Prostate gland (tissue), 2 donors: ENCODE measurements around the gene CTBS. TPM values are rescaled to one million over a fixed set of nuclear protein-coding genes. Genes with fewer than 3 reads are reported as not detected.

Source experiments
- DNase-seq: peaks from one replicate; pipeline ENCODE4 v3.0.0-alpha.2; 2019; ENCODE audit warnings: low spot score
- H3K27ac ChIP-seq, 2 donors: fragments of 200-600 bp; sonication (generic); 2 replicates each; pipeline ENCODE4 v1.5.1; 2017 to 2019
- H3K27me3 ChIP-seq: fragments of 200-600 bp; sonication (generic); replicated peaks from 2 replicates; pipeline ENCODE4 v1.5.1; 2019; ENCODE audit not compliant: insufficient read depth
- H3K36me3 ChIP-seq, 2 donors: fragments of 200-600 bp; sonication (generic); 1 replicate in 1 of 2; 2 replicates in 1 of 2; pipeline versions ENCODE4 v1.5.1 to v1.8.1; 2017 to 2019
- H3K4me1 ChIP-seq: fragments of 200-600 bp; sonication (generic); replicated peaks from 2 replicates; pipeline ENCODE4 v1.5.1; 2019
- H3K4me3 ChIP-seq, 2 donors: fragments of 200-600 bp; sonication (generic); 2 replicates each; pipeline ENCODE4 v1.5.1; 2017 to 2019
- H3K9me3 ChIP-seq: fragments of 200-600 bp; sonication (generic); 2 replicates; pipeline ENCODE4 v1.5.1; 2017
- POLR2A ChIP-seq: fragments of 450-650 bp; IDR thresholded peaks from one replicate; pipeline ENCODE4 v1.6.1; 2016; ENCODE audit warnings: antibody characterized with exemption, mild to moderate bottlenecking
- POLR2AphosphoS5 ChIP-seq: sonication (generic); formaldehyde crosslinking; IDR thresholded peaks from one replicate; pipeline ENCODE4 v1.6.1; 2017; ENCODE audit warnings: antibody characterized with exemption
- WGBS: methylation state at CpG from one replicate; pipeline ENCODE4 v1.1.5; 2018; 5-methylcytosine and 5-hydroxymethylcytosine counted together
- intact Hi-C: fragments of 100-400 bp; cut with DNase I; formaldehyde crosslinking; loops from one replicate; pipeline ENCODE4 v1.14.2; 2022
- total RNA-seq, 2 donors: library from RNA; depleted of rRNA; stranded (reverse); fragments of >200 nt; gene quantifications; one replicate each; pipeline ENCODE4 v1.1.0, GENCODE V29; 2016
- TF ChIP-seq, protein P1 (sequence below), 4 experiments: fragments of 200-600 bp in 2 of 4; fragments of 450-650 bp in 2 of 4; sonication (generic) in 2 of 4; IDR thresholded peaks; 1 replicate in 3 of 4; 2 replicates in 1 of 4; pipeline ENCODE4 v1.5.1; 2016 to 2019; ENCODE audit warnings: antibody characterized with exemption in 4 of 4, mild to moderate bottlenecking in 2 of 4, moderate library complexity in 2 of 4

The CTBS gene
- total RNA-seq, 2 donors from 2014 or later = 15.1 to 45.5 TPM

DNA sequence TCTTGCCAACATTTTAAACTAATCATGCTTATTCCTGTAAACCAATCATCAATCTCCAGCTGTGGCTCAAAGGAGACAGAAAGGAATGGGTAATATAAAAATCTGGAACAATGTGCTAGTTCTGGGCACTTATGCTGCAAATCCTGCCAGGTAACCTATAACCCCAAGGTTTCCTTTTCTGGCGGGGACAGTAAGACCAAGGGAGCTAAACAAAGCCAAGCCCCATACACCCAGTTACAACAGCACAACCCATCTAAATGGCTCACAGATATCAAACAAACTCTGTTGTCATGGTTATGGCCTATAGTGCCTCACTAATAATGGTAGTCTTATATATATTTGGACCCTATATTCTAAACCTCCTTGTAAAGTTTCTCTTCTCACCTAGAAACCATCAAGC is 36.9 kb upstream of the CTBS start:
- intact Hi-C loops = no loop called here
- Histone ChIP-seq H3K4me1 (no peaks in the 10 kb centered on the region), H3K9me3 (no peaks in the 10 kb centered on the region), H3K36me3 (no peaks in the 10 kb centered on the region), H3K27me3 (no peaks in the 10 kb centered on the region), H3K27ac (no peak overlapping the region), H3K4me3 (no peak overlapping the region)
- DNase-seq = no peak
- no peak for TF ChIP-seq POLR2A
- no peak for TF ChIP-seq POLR2AphosphoS5
- TF ChIP-seq, protein P1, sequence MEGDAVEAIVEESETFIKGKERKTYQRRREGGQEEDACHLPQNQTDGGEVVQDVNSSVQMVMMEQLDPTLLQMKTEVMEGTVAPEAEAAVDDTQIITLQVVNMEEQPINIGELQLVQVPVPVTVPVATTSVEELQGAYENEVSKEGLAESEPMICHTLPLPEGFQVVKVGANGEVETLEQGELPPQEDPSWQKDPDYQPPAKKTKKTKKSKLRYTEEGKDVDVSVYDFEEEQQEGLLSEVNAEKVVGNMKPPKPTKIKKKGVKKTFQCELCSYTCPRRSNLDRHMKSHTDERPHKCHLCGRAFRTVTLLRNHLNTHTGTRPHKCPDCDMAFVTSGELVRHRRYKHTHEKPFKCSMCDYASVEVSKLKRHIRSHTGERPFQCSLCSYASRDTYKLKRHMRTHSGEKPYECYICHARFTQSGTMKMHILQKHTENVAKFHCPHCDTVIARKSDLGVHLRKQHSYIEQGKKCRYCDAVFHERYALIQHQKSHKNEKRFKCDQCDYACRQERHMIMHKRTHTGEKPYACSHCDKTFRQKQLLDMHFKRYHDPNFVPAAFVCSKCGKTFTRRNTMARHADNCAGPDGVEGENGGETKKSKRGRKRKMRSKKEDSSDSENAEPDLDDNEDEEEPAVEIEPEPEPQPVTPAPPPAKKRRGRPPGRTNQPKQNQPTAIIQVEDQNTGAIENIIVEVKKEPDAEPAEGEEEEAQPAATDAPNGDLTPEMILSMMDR (IDR thresholded peaks at IDR 0.05) = no peak
- WGBS = 0% methylated on average over 1 of the region's 1 CpG

DNA sequence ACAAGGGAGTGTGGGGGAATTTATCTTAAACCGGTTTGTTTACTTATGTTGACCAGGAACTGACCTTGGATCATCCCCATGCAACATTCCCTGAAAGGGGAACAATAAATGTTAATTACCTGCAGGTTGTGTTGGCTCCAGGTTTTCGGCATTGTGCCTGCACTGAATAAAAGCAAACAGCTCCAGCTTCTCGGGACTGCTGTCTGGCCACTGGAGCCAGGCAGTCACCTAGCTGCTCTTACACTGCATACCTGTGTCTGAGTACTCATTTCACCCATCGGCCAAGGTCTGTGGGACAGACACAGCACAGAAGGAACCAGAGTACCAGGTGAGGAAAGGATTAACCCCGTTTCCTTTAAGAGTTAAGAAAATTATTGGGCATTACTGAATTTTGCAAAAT is 32.7 kb upstream of the CTBS start:
- 95% methylated on average over 5 of the region's 5 CpGs for WGBS
- Histone ChIP-seq H3K4me3 (no peak overlapping the region), H3K27ac (no peak overlapping the region), H3K4me1 (no peaks in the 10 kb centered on the region), H3K36me3 (no peaks in the 10 kb centered on the region), H3K27me3 (no peaks in the 10 kb centered on the region), H3K9me3 (no peaks in the 10 kb centered on the region)
- no peak for DNase-seq
- intact Hi-C loops = loop anchor here (10.0 kb wide), 3 partner anchors 132 to 672 kb away; partner anchors contain the start of gene RPF1
- TF ChIP-seq POLR2AphosphoS5 = no peak
- TF ChIP-seq POLR2A = no peak
- TF ChIP-seq, protein P1 (IDR thresholded peaks at IDR 0.05) = no peak

DNA sequence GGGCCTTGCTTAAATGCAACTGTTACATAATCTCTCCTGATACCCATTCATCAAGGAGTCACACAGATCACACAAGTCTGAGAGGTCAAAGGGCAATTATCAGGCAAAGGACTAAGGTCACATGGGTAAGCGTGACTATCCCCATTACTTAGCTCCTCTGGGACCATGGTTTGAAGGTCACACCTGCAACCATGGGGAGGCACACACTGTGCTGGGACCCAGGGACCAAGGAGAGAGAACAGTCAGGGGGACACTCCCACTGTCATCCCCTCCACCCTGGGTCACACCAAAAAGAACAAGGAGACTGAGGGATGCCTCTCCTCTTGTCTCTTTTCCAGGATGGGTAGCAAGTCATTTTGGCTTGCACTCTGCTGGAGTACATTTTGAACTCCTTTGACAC is 30.9 kb upstream of the CTBS start:
- Histone ChIP-seq H3K4me3 (no peak overlapping the region), H3K9me3 (no peaks in the 10 kb centered on the region), H3K4me1 (no peaks in the 10 kb centered on the region), H3K36me3 (no peaks in the 10 kb centered on the region), H3K27ac (no peak overlapping the region), H3K27me3 (no peaks in the 10 kb centered on the region)
- intact Hi-C loops = loop anchor here (10.0 kb wide), 3 partner anchors 130 to 670 kb away; partner anchors contain the start of gene RPF1
- DNase-seq = no peak
- TF ChIP-seq POLR2AphosphoS5 (no peak), POLR2A (no peak)
- TF ChIP-seq, protein P1 (IDR thresholded peaks at IDR 0.05) = no peak
- 100% methylated on average over 1 of the region's 1 CpG for WGBS

DNA sequence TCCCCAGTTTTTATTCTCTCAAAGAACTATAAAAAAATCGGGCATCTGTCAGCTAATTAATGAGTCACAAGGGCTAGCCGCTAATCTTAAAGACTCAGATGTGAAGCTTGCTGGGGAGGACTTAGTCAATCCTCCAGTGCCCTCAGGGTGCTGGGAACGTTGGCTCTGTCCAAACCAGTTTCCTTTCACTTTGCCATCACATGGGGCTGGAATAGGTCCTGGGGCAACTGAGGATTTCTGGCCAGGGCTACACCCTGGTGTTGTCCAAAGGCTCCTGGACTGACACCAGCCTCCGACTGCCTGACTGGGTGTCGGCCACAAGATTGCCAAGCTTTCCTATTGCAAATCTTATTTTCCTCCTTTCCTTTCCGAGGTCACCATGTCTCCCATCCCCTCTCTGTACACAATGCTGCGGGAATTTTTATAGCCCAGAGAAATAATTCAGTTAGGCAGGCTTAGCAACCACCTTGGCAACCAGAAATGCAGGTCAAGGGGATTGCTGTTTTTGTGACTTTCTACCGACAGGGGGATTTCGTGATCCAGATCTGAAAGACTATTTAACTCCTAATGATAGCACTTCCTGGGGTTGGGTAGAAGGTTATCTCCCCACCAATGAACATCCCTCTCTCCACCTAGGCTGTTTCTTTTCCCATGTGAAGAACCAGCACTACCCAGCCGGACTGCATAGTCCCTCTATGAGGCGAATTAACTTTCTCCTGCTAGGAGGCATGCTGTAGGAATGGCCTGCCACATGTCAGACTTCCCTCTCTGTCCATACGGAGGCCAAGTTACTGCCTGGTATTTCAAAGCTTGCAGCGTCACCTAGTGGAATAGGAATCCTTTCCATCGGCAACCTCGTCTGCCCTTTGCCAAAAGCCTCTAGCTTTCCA is 29.9 kb upstream of the CTBS start:
- intact Hi-C loops = loop anchor here (10.0 kb wide), 3 partner anchors 129 to 669 kb away; partner anchors contain the start of gene RPF1
- no peaks in the 10 kb centered on the region for H3K36me3 ChIP-seq
- no peaks in the 10 kb centered on the region for H3K27me3 ChIP-seq
- DNase-seq = peak; percentile 61
- H3K27ac ChIP-seq = peak overlapping the region; percentile 66 to 72
- no peaks in the 10 kb centered on the region for H3K4me1 ChIP-seq
- H3K4me3 ChIP-seq = peak overlapping the region; percentile 17 to 18
- H3K9me3 ChIP-seq = no peaks in the 10 kb centered on the region
- WGBS = 32% methylated on average over 15 of the region's 15 CpGs
- TF ChIP-seq POLR2A (no peak), POLR2AphosphoS5 (no peak)
- TF ChIP-seq, protein P1 (IDR thresholded peaks at IDR 0.05) = peak in 2 of 4 experiments; percentile 50 to 53

DNA sequence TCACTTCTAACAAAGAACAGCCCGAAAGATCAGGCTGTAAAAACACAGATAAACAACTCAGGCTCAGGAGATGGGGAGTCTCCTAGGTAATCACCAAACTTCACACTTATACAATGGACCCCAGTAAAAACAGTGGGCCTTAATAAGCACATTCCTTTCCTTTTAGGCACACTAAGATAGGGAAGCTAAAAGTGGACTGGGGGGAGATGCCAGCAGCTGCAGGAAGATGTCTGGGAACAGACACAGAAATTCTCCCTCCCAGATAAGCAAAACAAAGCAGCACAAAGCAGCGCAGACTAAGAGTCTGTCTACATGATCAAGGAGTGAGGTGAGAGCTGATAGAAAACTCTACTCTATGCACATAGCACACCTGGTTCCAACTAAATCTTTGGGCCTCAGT is 29.0 kb upstream of the CTBS start:
- Histone ChIP-seq H3K27me3 (no peaks in the 10 kb centered on the region), H3K27ac (peak overlapping the region; percentile 66 to 72), H3K36me3 (no peaks in the 10 kb centered on the region), H3K4me1 (no peaks in the 10 kb centered on the region), H3K4me3 (no peak overlapping the region), H3K9me3 (no peaks in the 10 kb centered on the region)
- TF ChIP-seq POLR2AphosphoS5 = no peak
- TF ChIP-seq, protein P1 (IDR thresholded peaks at IDR 0.05) = no peak
- no peak for TF ChIP-seq POLR2A
- DNase-seq = no peak
- intact Hi-C loops = loop anchor here (10.0 kb wide), 3 partner anchors 128 to 668 kb away; partner anchors contain the start of gene RPF1
- 13% methylated on average over 2 of the region's 2 CpGs for WGBS
